Fibroblast of skin of right quadriceps (primary cell): ENCODE measurements around the gene TMEM150B.

Experiments
- DNase-seq: peaks from one replicate; pipeline ENCODE4 v3.0.0-alpha.2; 2013

The TMEM150B gene

GRCh38 chr19:55325172-55325571, at the start of gene TMEM150B:
Gene TMEM150B, minus strand, starts transcription at chr19:55325341. Its CDS starts 4,305 bp downstream, at chr19:55321036.
- DNase-seq, result no peak

GRCh38 chr19:55373993-55374757, 49.0 kb upstream of the TMEM150B start:
- DNase-seq, result no peak

- DNase-seq, result no peak
These were observed 48.3 kb upstream of the TMEM150B start for GRCh38 chr19:55373306-55373992.

- peak; percentile 81 for DNase-seq
These were observed 47.4 kb upstream of the TMEM150B start for GRCh38 chr19:55372316-55373081.

GRCh38 chr19:55370305-55370988, 45.3 kb upstream of the TMEM150B start, which contains the start of gene IL11:
Gene IL11, minus strand, starts transcription at chr19:55370463. Its CDS starts 153 bp downstream, at chr19:55370310.
- DNase-seq, result peak; percentile 75

- DNase-seq, result peak; percentile 79
These were observed 44.6 kb upstream of the TMEM150B start for GRCh38 chr19:55369653-55370304.

- peak; percentile 66 for DNase-seq
These were observed 43.8 kb upstream of the TMEM150B start for GRCh38 chr19:55368701-55369563.

GRCh38 chr19:55368106-55368505, 43.0 kb upstream of the TMEM150B start:
- no peak for DNase-seq

GRCh38 chr19:55366790-55367189, 41.6 kb upstream of the TMEM150B start:
- DNase-seq, result no peak

GRCh38 chr19:55365964-55366363, 40.8 kb upstream of the TMEM150B start:
- DNase-seq, result no peak

- no peak for DNase-seq
These were observed 40.1 kb upstream of the TMEM150B start for GRCh38 chr19:55365245-55365644.

GRCh38 chr19:55362990-55363716, 38.0 kb upstream of the TMEM150B start, which contains the start of gene GARIN5B:
Gene GARIN5B, minus strand, starts transcription at chr19:55363260. Its CDS starts 194 bp downstream, at chr19:55363066.
- no peak for DNase-seq

GRCh38 chr19:55362174-55362989, 37.2 kb upstream of the TMEM150B start:
- no peak for DNase-seq

- DNase-seq, result no peak
These were observed 35.8 kb upstream of the TMEM150B start for GRCh38 chr19:55360902-55361301.

GRCh38 chr19:55358943-55359908, 34.1 kb upstream of the TMEM150B start:
- DNase-seq, result no peak

GRCh38 chr19:55358493-55358892, 33.4 kb upstream of the TMEM150B start:
- no peak for DNase-seq

GRCh38 chr19:55355213-55355821, 30.2 kb upstream of the TMEM150B start:
- DNase-seq, result no peak
